Measurements from ENCODE around the gene IRF4.

IRF4 gene

DNA sequence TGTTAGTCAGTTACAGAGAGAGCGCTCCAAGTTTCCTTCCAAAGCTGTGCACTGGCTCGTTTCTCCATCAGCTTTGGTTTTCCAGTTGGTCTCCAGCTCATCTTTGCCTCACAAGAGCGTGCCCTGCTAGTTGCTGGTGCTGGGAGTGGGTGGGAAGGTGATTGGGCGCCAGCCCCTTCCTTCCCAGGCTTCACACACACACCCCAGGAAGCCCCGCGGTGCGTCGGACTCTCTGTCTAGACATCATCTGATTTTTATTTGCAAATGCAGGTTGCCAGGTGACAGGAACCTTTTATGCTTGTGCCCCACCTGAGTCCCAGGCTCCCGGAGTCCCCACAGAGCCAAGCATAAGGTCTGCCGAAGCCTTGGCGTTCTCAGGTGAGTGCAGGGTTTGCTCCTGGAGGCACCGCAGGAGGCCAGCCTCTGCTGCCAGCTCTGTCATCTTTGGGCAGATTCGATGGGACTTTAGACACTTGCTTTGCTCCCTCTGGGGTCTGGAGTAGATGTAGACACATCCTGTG is 7.1 kb downstream of the IRF4 start:
- no peak overlapping the region for H3K4me3 ChIP-seq (replicated peaks; ENCODE audit: low read depth, low read length)
- TF ChIP-seq, protein P1, sequence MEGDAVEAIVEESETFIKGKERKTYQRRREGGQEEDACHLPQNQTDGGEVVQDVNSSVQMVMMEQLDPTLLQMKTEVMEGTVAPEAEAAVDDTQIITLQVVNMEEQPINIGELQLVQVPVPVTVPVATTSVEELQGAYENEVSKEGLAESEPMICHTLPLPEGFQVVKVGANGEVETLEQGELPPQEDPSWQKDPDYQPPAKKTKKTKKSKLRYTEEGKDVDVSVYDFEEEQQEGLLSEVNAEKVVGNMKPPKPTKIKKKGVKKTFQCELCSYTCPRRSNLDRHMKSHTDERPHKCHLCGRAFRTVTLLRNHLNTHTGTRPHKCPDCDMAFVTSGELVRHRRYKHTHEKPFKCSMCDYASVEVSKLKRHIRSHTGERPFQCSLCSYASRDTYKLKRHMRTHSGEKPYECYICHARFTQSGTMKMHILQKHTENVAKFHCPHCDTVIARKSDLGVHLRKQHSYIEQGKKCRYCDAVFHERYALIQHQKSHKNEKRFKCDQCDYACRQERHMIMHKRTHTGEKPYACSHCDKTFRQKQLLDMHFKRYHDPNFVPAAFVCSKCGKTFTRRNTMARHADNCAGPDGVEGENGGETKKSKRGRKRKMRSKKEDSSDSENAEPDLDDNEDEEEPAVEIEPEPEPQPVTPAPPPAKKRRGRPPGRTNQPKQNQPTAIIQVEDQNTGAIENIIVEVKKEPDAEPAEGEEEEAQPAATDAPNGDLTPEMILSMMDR (IDR thresholded peaks at IDR 0.05; ENCODE audit: low read depth, low read length, missing control alignments): no peak
- DNase-seq (ENCODE audit: extremely low read depth, low read depth): no peak

- no peak overlapping the region for H3K4me3 ChIP-seq (replicated peaks; ENCODE audit: low read depth, low read length)
- DNase-seq (ENCODE audit: extremely low read depth, low read depth): no peak
- TF ChIP-seq, protein P1 (IDR thresholded peaks at IDR 0.05; ENCODE audit: low read depth, low read length, missing control alignments): no peak
Observed at GRCh38 chr6:399785-400534, 8.4 kb downstream of the IRF4 start.

- H3K4me3 ChIP-seq (replicated peaks; ENCODE audit: low read depth, low read length): no peak overlapping the region
- TF ChIP-seq, protein P1 (IDR thresholded peaks at IDR 0.05; ENCODE audit: low read depth, low read length, missing control alignments): no peak
- no peak for DNase-seq (ENCODE audit: extremely low read depth, low read depth)
Observed at GRCh38 chr6:400815-401214, 9.3 kb downstream of the IRF4 start.

DNA sequence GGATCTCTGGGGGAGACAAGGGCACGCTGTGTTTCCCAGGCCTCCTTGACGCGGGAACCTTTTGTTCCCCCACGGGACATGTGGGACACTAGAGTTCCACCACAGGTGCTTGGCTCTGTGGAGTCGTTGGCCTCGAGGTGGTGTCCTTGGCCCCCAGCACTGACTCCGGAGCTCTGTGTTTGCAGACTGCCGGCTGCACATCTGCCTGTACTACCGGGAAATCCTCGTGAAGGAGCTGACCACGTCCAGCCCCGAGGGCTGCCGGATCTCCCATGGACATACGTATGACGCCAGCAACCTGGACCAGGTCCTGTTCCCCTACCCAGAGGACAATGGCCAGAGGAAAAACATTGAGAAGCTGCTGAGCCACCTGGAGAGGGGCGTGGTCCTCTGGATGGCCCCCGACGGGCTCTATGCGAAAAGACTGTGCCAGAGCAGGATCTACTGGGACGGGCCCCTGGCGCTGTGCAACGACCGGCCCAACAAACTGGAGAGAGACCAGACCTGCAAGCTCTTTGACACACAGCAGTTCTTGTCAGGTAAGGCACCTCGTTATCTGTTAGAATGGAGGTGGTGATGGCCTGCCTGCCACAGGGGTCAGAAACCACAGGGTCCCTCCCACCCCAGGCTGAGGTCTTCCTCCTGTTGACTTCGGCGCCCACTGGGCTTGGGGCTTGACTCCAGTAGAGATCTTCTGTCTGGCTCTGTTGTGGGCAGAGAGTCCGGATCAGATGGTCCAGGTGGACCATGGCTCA is 9.9 kb downstream of the IRF4 start:
- TF ChIP-seq, protein P1 (IDR thresholded peaks at IDR 0.05; ENCODE audit: low read depth, low read length, missing control alignments): no peak
- DNase-seq (ENCODE audit: extremely low read depth, low read depth): no peak
- H3K4me3 ChIP-seq (replicated peaks; ENCODE audit: low read depth, low read length): no peak overlapping the region

DNA sequence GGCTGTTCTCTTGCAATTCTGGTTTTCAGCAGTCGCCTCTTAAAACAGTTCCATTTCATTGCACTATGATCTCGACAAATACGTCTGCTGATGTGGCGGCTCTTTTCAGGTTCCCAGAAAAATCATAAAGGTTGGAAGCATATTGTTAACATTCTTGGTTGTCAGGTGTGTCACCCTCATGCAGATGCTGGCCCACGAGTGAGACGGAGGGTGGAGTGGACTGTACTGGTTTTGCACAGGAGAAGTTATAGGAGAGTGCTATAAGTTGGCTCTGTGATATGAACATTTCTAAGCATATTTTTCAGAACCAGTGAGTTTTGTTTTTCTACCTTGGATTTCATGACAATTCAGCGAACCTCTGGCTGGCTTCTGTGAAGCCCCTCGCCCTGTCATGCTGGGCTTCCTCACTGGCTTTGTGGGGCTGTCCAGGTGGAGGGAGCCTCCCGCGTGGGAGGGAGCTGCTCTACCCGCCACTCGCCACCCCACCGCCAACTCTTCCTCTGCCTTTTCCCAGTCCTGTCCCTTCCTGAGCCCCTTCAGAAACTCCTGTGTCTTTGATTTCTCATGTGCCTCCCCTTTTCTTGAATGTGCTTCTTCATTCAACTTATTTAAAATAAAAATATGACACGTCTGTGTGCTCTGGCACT is 10.6 kb downstream of the IRF4 start:
- no peak for DNase-seq (ENCODE audit: extremely low read depth, low read depth)
- TF ChIP-seq, protein P1 (IDR thresholded peaks at IDR 0.05; ENCODE audit: low read depth, low read length, missing control alignments): no peak
- H3K4me3 ChIP-seq (replicated peaks; ENCODE audit: low read depth, low read length): no peak overlapping the region

DNA sequence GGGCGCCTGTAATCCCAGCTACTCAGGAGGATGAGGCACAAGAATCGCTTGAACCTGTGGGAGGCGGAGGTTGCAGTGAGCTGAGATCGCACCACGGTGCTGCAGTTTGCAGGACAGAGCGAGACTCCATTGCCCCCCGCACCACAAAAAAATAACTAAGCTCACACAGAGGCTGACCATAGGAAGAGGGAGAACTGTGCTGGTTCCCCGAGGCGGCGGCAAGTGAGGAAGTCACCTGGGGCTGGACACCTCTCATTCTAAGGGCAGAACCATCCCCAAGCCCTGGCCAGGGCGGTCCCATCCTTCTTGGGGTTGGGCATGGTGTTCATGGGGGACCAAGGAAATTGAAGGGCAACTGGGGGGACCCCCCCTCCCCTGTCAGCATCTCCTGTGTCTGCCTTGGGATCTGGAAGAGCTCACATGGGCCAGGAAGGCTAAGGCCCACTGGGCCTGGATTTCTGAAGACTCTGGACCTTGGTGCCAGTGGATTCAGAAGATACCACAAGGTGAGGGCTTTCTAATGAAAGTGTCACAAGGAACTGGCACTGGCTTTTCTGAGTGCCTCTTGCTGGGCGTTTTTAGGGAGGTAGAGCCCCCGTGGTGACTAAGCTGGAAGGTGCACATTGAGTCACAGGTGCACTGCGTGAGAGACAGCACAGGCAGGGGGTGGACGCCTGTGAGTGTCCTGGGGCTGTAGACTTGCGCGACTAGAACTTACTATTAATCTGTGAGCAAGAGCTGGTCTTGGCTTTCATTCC is 11.5 kb downstream of the IRF4 start:
- no peak for DNase-seq (ENCODE audit: extremely low read depth, low read depth)
- TF ChIP-seq, protein P1 (IDR thresholded peaks at IDR 0.05; ENCODE audit: low read depth, low read length, missing control alignments): no peak
- H3K4me3 ChIP-seq (replicated peaks; ENCODE audit: low read depth, low read length): no peak overlapping the region

Data from HFF-Myc (cell line).